GM21367 (cell line): ENCODE data around the gene PURB.
"Not testable (repeated sequence)": the region's sequence is repeated elsewhere in the genome, so short reads cannot be mapped to it uniquely, and the experiment has no call there.

Source experiments
- ATAC-seq: cut with Tn5 transposase; IDR thresholded peaks from one replicate; pipeline ENCODE4 v1.9.1; 2021; ENCODE audit not compliant: unreplicated experiment

PURB gene

GRCh38 chr7:44893710-44894234, 8.4 kb upstream of the PURB start:
- no peak for ATAC-seq

GRCh38 chr7:44891791-44892190, 6.5 kb upstream of the PURB start:
- ATAC-seq = no peak

- no peak for ATAC-seq
Observed at GRCh38 chr7:44891372-44891771, 6.0 kb upstream of the PURB start.

- ATAC-seq = no peak
Observed at GRCh38 chr7:44889086-44889781, 3.9 kb upstream of the PURB start.

GRCh38 chr7:44887293-44887692, 2.0 kb upstream of the PURB start:
- no peak for ATAC-seq

- peak; percentile 14 for ATAC-seq
Observed at GRCh38 chr7:44884621-44885393, 523 bp downstream of the PURB start.

- ATAC-seq = no peak
Observed at GRCh38 chr7:44883961-44884620, 1.2 kb downstream of the PURB start.

GRCh38 chr7:44882899-44883298, 2.4 kb downstream of the PURB start:
- ATAC-seq = no peak

- ATAC-seq = no peak
Observed at GRCh38 chr7:44881610-44882009, 3.7 kb downstream of the PURB start.

- ATAC-seq = no peak
Observed at GRCh38 chr7:44881066-44881600, 4.2 kb downstream of the PURB start.

- no peak for ATAC-seq
Observed at GRCh38 chr7:44880317-44881018, 4.9 kb downstream of the PURB start.

GRCh38 chr7:44876393-44876792, 8.9 kb downstream of the PURB start:
- ATAC-seq = no peak

GRCh38 chr7:44875241-44875640, 10.1 kb downstream of the PURB start:
- no peak for ATAC-seq

GRCh38 chr7:44872787-44873186, 12.5 kb downstream of the PURB start:
- ATAC-seq = no peak

- ATAC-seq = not testable (repeated sequence)
Observed at GRCh38 chr7:44871918-44872317, 13.4 kb downstream of the PURB start.

- not testable (repeated sequence) for ATAC-seq
Observed at GRCh38 chr7:44870780-44871179, 14.6 kb downstream of the PURB start.

GRCh38 chr7:44870336-44870735, 15.0 kb downstream of the PURB start:
- not testable (repeated sequence) for ATAC-seq

- no peak for ATAC-seq
Observed at GRCh38 chr7:44867073-44867995, 18.0 kb downstream of the PURB start.

GRCh38 chr7:44861949-44862348, 23.4 kb downstream of the PURB start:
- ATAC-seq = not testable (repeated sequence)

- ATAC-seq = no peak
Observed at GRCh38 chr7:44858161-44858560, 27.2 kb downstream of the PURB start.
